GM20000 (cell line): ENCODE measurements around the gene FANCD2.
"Not testable (repeated sequence)": the region's sequence is repeated elsewhere in the genome, so short reads cannot be mapped to it uniquely, and the experiment has no call there.

Experiments
- DNase-seq: peaks from one replicate; pipeline ENCODE4 v3.0.0; 2012; ENCODE audit warnings: low spot score
- CTCF ChIP-seq: IDR thresholded peaks from 2 replicates; pipeline ENCODE4 v1.5.1; 2012; ENCODE audit warnings: mild to moderate bottlenecking, control low read depth; ENCODE audit errors: extremely low read depth, missing control alignments

FANCD2 gene

DNA sequence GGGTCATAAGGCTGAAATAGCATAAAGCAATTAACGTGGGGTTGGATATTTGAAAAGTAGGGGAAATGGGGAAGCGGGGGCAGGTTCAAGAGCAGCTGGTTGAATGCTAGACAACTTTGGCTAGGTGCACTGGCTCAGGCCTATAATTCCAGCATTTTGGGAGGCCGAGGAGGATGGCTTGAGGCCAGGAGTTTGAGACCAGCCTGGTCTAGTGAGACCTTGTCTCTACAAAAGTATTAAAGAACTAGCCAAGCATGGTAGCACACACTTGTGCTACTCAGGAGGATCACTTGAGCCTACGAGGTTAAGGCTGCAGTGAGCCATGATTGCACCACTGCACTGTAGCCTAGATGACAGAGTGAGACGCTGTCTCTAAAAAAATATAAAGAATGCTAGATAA lies 6.9 kb upstream of the FANCD2 start:
- no peak for TF ChIP-seq CTCF
- no peak for DNase-seq

DNA sequence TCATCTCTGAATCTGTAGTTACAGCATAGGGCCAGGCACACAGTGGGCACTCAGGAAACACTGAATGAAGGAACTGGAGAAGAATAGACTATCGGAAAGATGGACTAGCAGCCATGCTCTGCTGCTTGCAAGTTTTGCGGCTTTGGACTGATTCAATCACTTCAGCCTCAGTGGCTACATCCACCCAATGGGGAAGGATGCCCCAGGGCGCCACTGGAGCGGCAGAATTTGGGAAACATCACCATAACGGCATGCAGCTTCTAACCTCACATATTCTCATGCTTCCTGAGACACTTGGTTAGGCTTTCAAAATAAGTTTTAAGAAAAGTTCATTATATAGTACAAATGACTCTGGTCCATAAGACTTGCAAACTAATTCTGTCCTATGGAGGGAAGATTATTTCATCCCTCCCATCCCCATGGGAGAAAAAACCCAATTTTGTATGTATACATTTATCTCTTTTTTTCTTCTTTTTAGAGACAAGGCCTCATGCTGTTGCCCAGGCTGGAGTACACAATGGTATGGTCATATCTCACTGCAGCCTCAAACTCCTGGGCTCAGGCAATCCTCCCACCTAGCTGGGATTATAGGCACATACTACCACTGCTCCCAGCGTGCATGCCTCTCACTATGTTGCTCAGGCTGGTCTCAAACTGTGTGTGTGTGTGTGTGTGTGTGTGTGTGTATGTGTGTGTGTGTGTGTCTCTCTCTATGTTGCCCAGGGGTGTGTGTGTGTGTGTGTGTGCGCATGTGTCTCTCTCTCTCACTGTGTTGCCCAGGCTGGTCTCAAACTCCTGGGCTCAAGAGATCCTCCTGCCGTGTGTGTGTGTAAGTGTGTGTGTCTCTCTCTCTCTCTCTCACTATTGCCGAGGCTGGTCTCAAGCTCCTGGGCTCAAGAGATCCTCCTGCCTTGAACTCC lies 4.1 kb upstream of the FANCD2 start:
- TF ChIP-seq CTCF, result no peak
- no peak for DNase-seq

DNA sequence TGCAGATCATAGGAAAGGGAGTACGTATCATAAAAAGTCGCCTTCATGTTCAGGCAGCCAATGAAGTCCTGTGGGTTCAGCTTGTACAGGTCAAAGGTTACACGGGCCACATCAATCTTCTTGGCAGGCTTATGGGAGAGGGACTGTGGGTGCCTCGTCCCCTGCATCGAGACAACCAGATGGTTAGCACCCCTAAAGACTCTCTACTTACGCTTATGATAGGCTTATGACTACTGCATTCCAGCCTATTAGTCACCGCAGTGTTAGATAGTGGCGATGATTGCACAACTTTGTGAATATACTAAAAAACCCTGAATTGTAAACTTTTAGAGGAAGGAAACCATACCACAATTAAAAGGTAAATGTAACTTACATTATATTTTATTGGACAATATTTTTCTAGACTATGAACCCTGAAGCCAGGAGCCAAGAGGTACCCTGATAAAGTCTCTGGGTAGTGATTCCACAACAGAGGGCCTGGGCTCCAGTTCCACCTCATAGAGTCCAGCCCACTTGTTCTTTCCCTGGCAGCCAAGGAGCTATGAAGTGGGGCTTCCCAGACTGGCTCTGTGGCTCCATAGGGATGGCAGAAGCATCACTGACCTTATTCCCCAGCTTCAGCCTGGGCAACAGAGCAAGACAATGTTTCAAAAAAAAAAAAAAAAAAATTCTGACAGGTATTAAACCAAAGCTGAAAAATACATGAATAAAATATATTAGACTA lies 2.5 kb upstream of the FANCD2 start:
- DNase-seq, result no peak
- no peak for TF ChIP-seq CTCF

DNA sequence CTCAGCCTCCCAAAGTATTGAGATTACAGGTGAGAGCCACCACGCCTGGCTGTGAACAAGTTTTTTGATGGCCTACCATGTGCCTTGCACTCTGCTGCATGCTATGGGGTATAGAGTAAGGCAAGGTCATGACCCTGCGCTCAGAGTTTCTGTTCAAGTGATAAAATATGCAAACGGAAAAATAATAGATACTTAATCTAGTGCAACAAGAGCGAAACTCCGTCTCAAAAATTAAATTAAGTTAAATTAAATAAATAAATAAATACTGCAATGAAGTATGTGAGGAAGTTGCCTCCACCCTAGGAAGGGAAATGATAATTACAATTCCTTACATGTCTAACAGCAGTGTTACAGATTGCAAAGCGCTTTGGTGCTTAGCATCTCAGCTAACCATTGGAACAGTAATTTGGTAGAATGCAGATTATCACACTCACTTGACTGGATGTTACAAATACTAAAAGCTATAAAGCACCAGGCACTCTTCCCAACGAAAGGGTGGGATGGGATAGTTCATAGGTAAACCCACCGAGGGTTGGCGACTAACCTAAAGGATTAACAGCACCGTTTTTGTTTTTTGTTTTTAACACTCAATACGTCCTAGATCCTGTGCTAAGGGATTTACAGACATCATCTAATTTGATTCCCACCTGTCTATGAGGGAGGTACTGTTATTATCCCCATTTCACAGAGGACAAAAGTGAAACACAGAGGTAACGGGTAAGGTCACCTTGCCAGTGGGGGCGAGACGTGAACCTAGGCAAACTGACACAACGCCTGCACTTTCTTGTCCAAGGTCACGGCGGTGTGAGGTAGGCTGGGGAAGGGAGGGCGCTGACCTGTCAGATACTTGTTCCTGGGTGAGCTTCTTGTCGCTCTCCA lies 793 bp upstream of the FANCD2 start:
- no peak for TF ChIP-seq CTCF
- no peak for DNase-seq

GRCh38 chr3:10041034-10041433 lies 14.8 kb downstream of the FANCD2 start:
- no peak for TF ChIP-seq CTCF

DNA sequence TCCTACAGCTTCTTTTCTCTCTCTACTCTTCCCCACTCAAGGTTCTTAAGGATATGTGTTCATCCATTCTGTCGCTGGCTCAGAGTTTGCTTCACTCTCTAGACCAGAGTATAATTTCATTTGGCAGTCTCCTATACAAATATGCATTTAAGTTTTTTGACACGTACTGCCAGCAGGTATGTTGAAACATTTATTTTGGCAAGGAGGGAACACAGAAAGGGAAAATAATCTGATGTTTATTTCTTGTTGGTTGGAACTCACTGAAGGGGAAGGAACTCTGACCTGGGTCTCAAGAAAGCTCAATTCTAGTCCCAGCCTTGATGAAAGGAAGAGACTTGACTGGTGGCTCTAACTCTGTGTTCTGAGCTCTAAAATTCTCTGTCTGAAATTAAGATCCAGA lies 21.6 kb downstream of the FANCD2 start:
- no peak for DNase-seq
- TF ChIP-seq CTCF, result no peak

More at GRCh38 chr3:10041034-10041433, 14.8 kb downstream of the FANCD2 start:
- DNase-seq, result no peak

GRCh38 chr3:10053054-10053453 lies 26.8 kb downstream of the FANCD2 start:
- not testable (repeated sequence) for DNase-seq
